NCI-H82 treated with DMSO at 0.1 percent for 48 hours (cell line): Measurements from ENCODE around the gene CERT1.

Experiments used
- DNase-seq: peaks from one replicate; lab custom pipeline; 2025; ENCODE audit not compliant: unreplicated experiment; lab: John Stamatoyannopoulos, UW

Gene CERT1

DNA sequence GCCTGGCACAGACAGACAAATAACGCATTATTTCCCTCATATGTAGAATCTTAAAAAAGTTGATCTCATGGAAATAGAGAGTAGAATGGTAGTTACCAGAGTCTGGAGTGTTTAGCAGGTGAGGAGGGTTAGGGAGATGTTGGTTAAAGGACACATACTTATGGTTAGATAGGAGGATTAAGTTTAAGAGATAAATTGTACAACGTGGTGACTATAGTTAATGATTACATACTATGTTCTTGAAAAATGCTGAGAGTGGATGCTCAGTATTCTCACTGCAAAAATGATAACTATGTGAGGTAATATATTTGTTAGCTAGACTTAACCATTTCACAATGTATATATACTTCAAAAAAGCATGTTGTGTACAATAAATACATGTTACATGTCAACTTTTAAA is 38.0 kb downstream of the CERT1 start:
- DNase-seq = no peak

GRCh38 chr5:75472973-75473372 is 38.5 kb downstream of the CERT1 start:
- no peak for DNase-seq

GRCh38 chr5:75471193-75471592 is 40.2 kb downstream of the CERT1 start:
- DNase-seq = no peak

GRCh38 chr5:75469017-75469416 is 42.4 kb downstream of the CERT1 start:
- DNase-seq = no peak

DNA sequence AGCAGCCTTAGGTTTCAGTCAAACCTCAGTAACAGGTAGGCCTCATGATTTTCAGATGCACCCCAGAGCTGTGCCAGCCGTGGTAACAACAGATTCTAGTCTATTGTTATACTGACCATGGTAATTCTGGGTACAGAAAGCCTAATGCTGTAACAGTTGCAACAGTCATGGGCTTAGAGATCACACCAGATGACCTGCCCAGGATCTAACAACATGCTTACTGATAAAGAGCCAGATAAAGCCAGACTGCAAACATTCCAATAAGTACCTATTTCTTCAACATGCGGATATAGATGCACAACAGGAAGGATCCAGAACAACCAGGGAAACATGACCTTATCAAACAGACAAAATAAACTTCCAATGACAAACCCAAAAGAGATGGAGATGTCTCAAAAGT is 42.8 kb downstream of the CERT1 start:
- no peak for DNase-seq

DNA sequence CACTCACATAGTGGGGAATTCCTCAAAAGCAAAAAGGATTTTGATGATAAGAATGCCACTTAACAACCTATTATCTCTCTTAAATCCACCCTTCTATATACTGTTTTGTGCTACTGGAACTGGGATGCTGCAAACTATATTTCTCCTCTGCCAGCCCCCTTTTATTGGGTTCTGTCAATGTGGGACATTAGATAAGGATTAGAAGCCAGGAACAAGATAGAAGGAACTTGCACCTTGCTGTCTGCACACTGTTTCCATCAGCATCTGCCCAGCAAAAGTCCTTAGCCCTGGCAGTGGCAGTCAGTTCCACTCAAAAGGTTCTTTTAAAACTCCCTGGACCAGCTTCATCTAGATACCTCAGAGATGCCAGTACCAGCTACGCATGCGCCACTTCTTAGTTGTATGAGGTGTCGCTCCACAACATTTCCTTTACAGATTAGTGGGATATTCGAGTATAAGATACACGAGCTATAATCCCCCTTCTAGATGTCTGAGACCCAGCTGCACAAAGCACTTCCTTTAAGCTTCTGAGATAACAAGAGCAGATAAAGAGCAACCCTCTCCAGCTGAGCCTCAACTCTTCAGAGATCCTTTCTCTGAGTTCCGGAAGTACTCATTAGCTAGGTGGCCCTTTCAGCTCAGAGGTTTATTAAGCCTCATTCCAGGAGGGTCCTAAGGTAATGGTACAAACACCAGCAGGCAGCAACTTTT is 45.3 kb downstream of the CERT1 start:
- DNase-seq = no peak

DNA sequence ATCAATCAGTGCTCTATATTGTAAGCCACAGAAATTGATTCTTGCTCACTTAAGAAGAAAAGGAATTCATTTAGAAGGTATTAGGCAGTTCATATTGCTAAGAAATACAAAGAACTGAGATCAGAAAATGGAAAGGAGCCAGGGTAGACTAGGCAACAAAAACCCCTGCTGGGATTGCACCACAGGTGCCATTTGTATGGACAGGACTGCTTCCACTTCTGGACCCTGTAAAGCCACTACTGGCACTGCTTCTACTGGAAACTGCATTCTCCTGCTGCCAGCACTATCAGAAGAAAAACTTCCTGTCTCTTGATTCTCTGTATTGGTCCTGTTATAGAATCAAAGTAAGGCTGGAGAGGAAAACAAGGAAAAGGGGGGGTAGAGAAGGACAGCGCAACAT is 45.9 kb downstream of the CERT1 start:
- DNase-seq = no peak

- no peak for DNase-seq
Observed at GRCh38 chr5:75463726-75464125, 47.7 kb downstream of the CERT1 start.

- DNase-seq = no peak
Observed at GRCh38 chr5:75461679-75462078, 49.8 kb downstream of the CERT1 start.

- no peak for DNase-seq
Observed at GRCh38 chr5:75460942-75461610, 50.4 kb downstream of the CERT1 start.

DNA sequence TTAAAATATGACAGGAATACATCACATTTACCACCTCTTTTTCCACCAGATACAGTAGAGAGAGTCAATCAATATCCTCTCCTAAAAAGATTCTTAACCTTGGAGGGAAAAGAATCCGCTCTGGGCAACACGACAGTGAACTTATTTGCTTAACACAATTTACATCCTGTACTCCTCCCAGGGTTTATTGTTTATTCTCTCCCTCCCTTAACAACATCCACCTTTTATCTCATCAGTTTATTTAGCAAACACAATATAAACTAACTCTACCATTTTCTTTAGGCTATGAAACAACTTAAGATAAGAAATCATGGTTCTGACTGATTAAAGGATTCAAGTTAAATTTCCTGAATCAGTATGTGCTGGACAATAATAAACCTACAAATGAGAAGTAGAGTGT is 50.9 kb downstream of the CERT1 start:
- no peak for DNase-seq

GRCh38 chr5:75457691-75458090 is 53.7 kb downstream of the CERT1 start:
- DNase-seq = no peak

DNA sequence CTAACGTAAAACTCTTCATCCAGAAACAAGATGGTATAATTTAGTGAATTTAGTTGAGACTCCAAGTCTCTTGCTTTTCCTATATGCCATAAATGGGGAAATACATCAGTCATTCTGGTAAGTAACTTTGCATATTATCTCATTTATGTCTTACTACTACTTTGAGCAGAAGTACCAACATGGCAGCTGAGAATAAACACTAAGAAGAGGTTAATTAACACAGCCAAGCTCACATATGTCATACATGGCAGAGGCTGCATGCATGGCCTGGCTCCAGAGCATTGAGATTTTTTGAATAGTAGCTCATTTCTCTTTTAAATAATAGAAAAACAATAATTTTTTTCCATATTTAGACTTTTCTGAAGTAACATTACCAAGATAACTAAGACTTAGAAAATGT is 54.3 kb downstream of the CERT1 start:
- no peak for DNase-seq

DNA sequence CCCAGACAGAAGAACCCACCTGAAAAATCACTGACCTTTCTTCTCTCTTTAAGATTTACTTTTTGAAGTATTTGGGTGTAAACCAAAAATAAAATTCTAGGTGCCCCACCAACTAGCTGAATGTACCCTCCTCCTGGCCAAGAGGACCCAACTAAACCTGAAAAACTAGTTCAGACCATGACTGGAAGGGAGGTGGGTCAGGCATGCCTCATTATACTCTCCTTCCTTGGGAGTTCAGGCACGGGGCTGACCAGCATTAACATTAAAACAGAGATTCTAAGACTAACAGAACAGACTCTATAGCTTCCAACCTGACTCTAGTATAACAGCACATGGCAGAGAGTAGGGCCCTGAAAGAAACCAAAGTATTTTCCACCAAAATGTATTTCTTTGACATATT is 61.4 kb downstream of the CERT1 start:
- no peak for DNase-seq

DNA sequence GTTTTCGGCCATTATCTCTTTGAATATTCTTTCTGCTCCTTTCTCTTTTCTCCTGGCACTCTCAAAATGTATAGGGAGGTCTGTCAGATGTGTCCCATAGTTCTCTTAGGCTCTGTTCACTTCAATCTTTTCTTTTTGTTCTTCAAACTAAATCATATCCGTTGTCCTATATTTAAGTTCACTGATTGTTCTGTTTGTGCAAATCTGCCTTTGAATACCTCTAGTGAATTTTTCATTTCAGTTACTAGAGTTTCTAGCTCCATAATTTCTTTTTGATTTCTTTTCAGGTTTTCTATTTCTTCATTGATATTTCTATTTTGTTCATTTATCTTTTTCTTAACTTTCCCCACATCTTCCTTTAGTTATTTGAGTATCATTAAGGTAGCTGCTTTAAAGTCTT is 65.4 kb downstream of the CERT1 start:
- DNase-seq = no peak

GRCh38 chr5:75441560-75441959 is 69.9 kb downstream of the CERT1 start:
- DNase-seq = no peak

- DNase-seq = no peak
Observed at GRCh38 chr5:75439276-75439675, 72.2 kb downstream of the CERT1 start.

GRCh38 chr5:75438722-75439121 is 72.7 kb downstream of the CERT1 start:
- no peak for DNase-seq

DNA sequence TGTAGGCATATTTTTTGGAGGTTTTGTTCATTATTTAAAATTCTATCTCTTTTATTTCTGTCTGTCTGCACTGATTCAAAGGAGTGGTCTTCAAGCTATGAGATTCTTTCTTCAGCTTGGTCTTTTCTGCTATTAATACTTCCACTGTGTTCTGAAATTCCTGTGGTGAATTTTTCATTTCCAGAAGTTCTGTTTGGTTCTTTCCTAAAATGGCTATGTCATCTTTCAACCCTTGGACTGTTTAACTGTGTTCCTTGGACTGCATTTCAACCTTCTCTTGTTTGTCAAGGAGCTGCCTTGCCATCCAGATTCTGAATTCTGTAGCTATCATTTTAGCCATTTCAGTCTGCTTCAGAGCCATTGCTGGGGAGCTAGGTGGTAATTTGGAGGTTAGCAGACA is 76.3 kb downstream of the CERT1 start:
- DNase-seq = no peak

- no peak for DNase-seq
Observed at GRCh38 chr5:75433814-75434506, 77.5 kb downstream of the CERT1 start.

- DNase-seq = no peak
Observed at GRCh38 chr5:75414241-75414640, 97.2 kb downstream of the CERT1 start.
